Adrenal gland (tissue), 5 donors: ENCODE data around the gene CFAP92.

ENCODE experiments used
- CTCF ChIP-seq, 6 experiments: fragments of 450-650 bp in 4 of 6; fragments of 200-600 bp in 2 of 6; sonication (generic) in 1 of 6; IDR thresholded peaks; 1 replicate in 5 of 6; 2 replicates in 1 of 6; pipeline versions ENCODE4 v1.5.1 to v1.8.0; 2016 to 2021; ENCODE audit warnings: antibody characterized with exemption in 6 of 6, mild to moderate bottlenecking in 2 of 6, moderate library complexity in 1 of 6
- POLR2A ChIP-seq, 2 donors: fragments of 450-650 bp; IDR thresholded peaks; one replicate each; pipeline ENCODE4 v1.6.1; 2017; ENCODE audit warnings: antibody characterized with exemption in 2 of 2, mild to moderate bottlenecking in 2 of 2, moderate library complexity in 1 of 2
- donor health status: DM: no; HTN: no; CAD: no.

GRCh38 chr3:128919988-128920387 is 73.9 kb downstream of the CFAP92 start:
- TF ChIP-seq CTCF (IDR thresholded peaks at IDR 0.05) (no peak), POLR2A (IDR thresholded peaks at IDR 0.05) (no peak)
